ENCODE results near the gene FMOD.

FMOD gene

GRCh38 chr1:203360547-203361185 lies 9.7 kb upstream of the FMOD start:
- DNase-seq = no peak

- DNase-seq = no peak
These were observed 8.2 kb upstream of the FMOD start for GRCh38 chr1:203359010-203359571.

- DNase-seq = no peak
These were observed 3.3 kb upstream of the FMOD start for GRCh38 chr1:203354246-203354645.

GRCh38 chr1:203353486-203353885 lies 2.6 kb upstream of the FMOD start:
- no peak for DNase-seq

- no peak for DNase-seq
These were observed 973 bp downstream of the FMOD start for GRCh38 chr1:203349773-203350524.

- no peak for DNase-seq
These were observed 1.8 kb downstream of the FMOD start for GRCh38 chr1:203349166-203349565.

GRCh38 chr1:203346769-203347102 lies 4.2 kb downstream of the FMOD start:
- no peak for DNase-seq

GRCh38 chr1:203346060-203346768 lies 4.7 kb downstream of the FMOD start:
- no peak for DNase-seq

- DNase-seq = no peak
These were observed 6.8 kb downstream of the FMOD start for GRCh38 chr1:203343956-203344754.

GRCh38 chr1:203342192-203342940 lies 8.6 kb downstream of the FMOD start:
- DNase-seq = no peak

GRCh38 chr1:203340112-203340790 lies 10.7 kb downstream of the FMOD start:
- no peak for DNase-seq

- DNase-seq = no peak
These were observed 12.4 kb downstream of the FMOD start for GRCh38 chr1:203338335-203339036.

GRCh38 chr1:203336097-203336496 lies 14.8 kb downstream of the FMOD start:
- no peak for DNase-seq

- no peak for DNase-seq
These were observed 15.4 kb downstream of the FMOD start for GRCh38 chr1:203335503-203335902.

GRCh38 chr1:203331224-203331623 lies 19.7 kb downstream of the FMOD start:
- no peak for DNase-seq

GRCh38 chr1:203328714-203329122 lies 22.2 kb downstream of the FMOD start:
- no peak for DNase-seq

- peak; percentile 56 for DNase-seq
These were observed 23.1 kb downstream of the FMOD start for GRCh38 chr1:203327684-203328457.

GRCh38 chr1:203326830-203327683 lies 23.9 kb downstream of the FMOD start:
- peak; percentile 97 for DNase-seq

Data from activated gamma-delta T cell (primary cell).